ENCODE measurements around the gene ZNF157.
A peak's percentile ranks its signal among the peaks of the same experiment; 100 is the strongest.
"Not testable (repeated sequence)": the region's sequence is repeated elsewhere in the genome, so short reads cannot be mapped to it uniquely, and the experiment has no call there.

ZNF157 gene

DNA sequence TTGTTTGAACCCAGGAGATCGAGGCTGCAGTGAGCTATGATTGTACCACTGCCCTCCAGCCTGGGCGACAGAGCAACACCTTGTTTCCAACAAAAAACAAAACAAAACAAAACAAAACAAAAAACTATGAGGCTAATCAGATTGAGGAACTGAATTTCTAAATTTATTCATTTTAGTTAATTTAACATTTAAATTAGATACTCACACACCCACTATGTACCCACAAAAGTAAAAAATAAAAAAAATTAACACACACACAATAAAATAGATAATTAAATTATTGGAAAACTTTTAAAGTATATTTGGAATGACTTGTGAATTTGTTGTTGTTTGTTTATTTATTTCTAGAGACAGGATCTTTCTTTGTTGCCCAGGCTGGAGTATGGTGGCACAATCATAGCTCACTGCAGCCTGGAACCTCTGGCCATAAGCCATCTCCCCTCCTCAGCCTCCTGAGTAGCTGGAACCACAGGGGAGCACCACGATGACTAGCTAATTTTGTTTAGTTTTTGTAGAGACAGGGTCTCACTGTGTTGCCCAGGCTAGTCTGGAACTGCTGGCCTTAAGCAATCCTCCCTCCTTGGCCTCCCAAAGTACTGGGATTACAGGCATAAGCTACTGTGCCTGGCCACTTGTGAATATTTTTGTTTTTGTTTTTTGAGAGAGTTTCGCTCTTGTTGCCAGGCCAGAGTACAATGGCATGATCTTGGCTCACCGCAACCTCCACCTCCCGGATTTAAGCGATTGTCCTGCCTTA, 9.8 kb upstream of the ZNF157 start:
- CTCF ChIA-PET, result no interaction called here
- H3K4me3 ChIP-seq (ENCODE audit: low read depth, low read length), result no peak overlapping the region
- POLR2A ChIA-PET, result no interaction called here
- TF ChIP-seq, protein P1, sequence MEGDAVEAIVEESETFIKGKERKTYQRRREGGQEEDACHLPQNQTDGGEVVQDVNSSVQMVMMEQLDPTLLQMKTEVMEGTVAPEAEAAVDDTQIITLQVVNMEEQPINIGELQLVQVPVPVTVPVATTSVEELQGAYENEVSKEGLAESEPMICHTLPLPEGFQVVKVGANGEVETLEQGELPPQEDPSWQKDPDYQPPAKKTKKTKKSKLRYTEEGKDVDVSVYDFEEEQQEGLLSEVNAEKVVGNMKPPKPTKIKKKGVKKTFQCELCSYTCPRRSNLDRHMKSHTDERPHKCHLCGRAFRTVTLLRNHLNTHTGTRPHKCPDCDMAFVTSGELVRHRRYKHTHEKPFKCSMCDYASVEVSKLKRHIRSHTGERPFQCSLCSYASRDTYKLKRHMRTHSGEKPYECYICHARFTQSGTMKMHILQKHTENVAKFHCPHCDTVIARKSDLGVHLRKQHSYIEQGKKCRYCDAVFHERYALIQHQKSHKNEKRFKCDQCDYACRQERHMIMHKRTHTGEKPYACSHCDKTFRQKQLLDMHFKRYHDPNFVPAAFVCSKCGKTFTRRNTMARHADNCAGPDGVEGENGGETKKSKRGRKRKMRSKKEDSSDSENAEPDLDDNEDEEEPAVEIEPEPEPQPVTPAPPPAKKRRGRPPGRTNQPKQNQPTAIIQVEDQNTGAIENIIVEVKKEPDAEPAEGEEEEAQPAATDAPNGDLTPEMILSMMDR (IDR thresholded peaks at IDR 0.05; ENCODE audit: insufficient read depth, low read length, missing control alignments), result no peak
- DNase-seq (ENCODE audit: low read depth, low spot score), result no peak

DNA sequence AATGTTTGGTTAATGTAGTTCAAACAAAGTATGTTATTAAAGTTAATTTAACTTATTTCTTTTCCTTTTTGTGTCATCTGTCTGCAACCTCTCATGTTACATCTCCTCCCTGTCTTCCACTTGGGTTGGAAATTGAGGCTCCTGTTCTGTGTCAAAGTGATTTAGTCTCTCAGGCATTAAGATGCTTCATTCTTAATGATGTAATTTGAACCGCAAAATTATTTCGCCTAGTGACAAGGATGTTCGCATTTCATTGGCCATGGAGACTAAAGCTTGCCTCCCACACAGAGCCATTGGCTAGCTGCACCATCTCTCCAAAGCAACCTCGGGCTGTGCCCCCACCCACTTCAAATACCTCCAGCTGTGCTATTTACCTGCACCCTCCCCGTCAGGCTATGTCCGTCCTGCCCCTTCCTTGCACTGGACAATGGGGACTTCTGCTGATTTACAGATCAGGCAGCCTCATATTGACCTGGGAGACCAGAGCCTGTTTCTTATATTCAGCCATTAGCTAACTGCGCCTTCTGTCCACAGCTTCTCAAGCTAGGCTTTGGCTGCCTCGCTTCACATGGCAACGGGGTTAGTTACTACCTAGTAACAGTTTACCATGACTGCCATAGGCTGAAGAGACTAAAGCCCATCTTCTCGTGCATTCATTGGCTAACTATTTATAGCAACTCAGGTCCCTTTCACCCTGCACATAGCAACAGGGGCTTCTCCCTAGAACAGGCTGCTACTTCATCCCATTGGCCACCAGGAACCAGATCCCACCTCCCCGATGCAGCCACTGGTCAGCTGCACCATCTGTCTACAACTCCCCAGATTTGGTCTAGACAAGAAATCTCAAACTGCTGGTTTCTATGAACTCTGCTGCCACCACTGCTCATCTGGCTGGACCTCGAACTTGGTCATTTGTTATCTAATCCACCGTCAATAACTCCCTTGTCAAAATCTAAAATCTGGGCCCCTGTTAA, 8.6 kb upstream of the ZNF157 start:
- TF ChIP-seq, protein P1 (IDR thresholded peaks at IDR 0.05; ENCODE audit: insufficient read depth, low read length, missing control alignments), result no peak
- peak; percentile 88 for DNase-seq (ENCODE audit: low read depth, low spot score)
- ChIA-PET POLR2A (interaction anchor here (0.8 to 1.1 kb wide), 2 partner anchors 129 to 490 kb away, joined by 3 read pairs; partner anchors contain the start of gene USP11), CTCF (interaction anchor here (1.6 kb wide), 1 partner anchor 170 kb away, joined by 4 read pairs; no protein-coding TSS in a partner anchor)
- peak overlapping the region; percentile 48 for H3K4me3 ChIP-seq (ENCODE audit: low read depth, low read length)

DNA sequence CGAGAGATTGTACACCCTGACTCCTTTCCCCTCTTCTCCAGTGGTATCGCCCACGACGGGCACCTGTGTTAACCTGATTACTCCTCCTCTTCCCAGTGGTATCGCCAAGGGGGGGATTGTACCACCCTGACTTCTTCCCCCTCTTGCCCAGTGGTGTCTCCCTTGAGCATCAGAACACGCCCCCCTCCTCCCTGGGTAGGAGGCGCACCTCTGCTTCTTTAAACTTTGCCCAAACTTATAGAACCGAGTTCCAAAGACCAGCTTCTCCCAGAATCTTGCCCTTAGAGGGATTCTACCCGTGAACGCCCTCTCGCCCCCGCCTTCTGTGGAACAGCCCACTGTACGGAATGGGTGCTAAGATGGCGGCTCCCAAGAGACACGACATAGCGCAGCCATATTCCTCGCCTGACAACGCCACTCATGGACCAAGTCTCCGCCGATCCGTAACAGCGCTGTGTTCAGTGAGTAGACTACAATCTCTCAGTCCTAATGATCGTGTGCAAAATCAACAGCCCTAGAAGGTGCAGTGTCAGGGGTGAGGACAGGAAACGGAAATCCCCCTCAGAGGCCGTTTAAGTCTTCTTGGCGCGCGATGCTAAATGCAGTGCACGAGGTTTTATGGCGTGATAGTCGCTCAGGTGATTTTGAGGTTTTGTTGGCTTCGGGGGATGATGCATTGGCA, 4.2 kb upstream of the ZNF157 start:
- TF ChIP-seq, protein P1 (IDR thresholded peaks at IDR 0.05; ENCODE audit: insufficient read depth, low read length, missing control alignments), result no peak
- peak overlapping the region; percentile 53 for H3K4me3 ChIP-seq (ENCODE audit: low read depth, low read length)
- DNase-seq (ENCODE audit: low read depth, low spot score), result no peak
- ChIA-PET POLR2A (no interaction called here), CTCF (interaction anchor here (1.1 kb wide), 1 partner anchor 157 kb away, joined by 3 read pairs; no protein-coding TSS in a partner anchor)

DNA sequence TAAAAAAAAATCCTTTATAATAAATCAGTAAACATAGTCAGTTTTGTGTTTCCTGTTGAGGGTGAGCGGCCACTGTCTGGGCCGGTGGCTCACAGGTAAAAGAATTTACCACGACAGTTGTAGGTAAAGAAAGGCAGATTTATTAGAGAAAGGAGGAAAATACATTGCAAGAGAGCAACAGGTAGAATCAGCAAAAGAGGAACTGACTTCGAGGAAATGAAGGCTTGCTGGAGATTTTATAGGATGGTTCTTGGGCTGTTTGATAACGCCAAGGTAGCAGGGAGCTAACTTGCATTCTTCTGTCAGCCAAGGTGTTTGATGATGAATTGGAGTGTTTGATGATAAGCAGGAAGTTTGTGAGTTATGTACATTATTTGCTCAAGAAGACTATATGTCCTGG, 2.8 kb downstream of the ZNF157 start:
- no peak overlapping the region for H3K4me3 ChIP-seq (ENCODE audit: low read depth, low read length)
- TF ChIP-seq, protein P1 (IDR thresholded peaks at IDR 0.05; ENCODE audit: insufficient read depth, low read length, missing control alignments), result no peak
- CTCF ChIA-PET, result interaction anchor here (4.0 kb wide), 1 partner anchor 11 kb away, joined by 17 read pairs; no protein-coding TSS in a partner anchor
- no peak for DNase-seq (ENCODE audit: low read depth, low spot score)
- POLR2A ChIA-PET, result no interaction called here

DNA sequence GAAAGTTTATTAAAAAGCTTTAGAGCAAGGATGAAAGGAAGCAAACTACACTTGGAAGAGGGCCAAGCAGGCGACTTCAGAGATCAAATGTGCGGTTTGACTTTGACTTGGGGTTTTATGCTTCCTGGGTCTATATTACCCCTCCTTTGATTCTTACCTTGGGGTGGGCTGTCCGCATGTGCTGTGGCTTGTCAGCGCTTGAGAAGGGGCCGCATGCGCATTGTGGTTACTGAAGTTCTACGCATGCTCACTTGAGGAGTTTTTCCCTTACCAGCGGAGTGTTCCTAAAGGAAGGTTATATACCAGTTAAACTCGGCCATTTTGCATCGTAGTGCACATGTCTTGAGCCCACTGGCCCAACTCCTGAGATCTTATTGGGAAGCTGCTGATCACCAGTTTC, 9.9 kb downstream of the ZNF157 start:
- peak; percentile 0 for DNase-seq (ENCODE audit: low read depth, low spot score)
- ChIA-PET POLR2A (no interaction called here), CTCF (no interaction called here)
- TF ChIP-seq, protein P1 (IDR thresholded peaks at IDR 0.05; ENCODE audit: insufficient read depth, low read length, missing control alignments), result no peak
- H3K4me3 ChIP-seq (ENCODE audit: low read depth, low read length), result peak overlapping the region; percentile 36

DNA sequence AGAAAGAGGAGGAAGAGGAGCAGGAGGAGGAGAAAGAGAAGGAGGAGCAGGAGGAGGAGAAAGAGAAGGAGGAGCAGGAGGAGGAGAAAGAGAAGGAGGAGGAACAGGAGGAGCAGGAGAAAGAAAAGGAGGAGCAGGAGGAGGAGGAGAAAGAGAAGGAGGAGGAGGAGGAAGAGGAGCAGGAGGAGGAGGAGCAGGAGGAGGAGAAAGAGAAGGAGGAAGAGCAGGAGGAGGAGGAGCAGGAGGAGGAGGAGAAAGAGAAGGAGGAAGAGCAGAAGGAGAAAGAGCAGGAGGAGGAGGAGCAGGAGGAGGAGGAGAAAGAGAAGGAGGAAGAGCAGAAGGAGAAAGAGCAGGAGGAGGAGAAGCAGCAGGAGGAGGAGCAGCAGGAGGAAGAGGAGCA, 10.5 kb downstream of the ZNF157 start:
- CTCF ChIA-PET; DNase-seq (ENCODE audit: low read depth, low spot score); H3K4me3 ChIP-seq (ENCODE audit: low read depth, low read length): not testable (repeated sequence)
- POLR2A ChIA-PET, result interaction anchor here (0.6 kb wide), 1 partner anchor 162 kb away, joined by 3 read pairs; no protein-coding TSS in a partner anchor

All from AG04449 (cell line).